NCI-H1105 treated with DMSO at 0.1 percent for 48 hours (cell line): ENCODE results near the gene FBF1.

Experiments
- DNase-seq: peaks from one replicate; lab custom pipeline; 2025; lab: John Stamatoyannopoulos, UW

The FBF1 gene

DNA sequence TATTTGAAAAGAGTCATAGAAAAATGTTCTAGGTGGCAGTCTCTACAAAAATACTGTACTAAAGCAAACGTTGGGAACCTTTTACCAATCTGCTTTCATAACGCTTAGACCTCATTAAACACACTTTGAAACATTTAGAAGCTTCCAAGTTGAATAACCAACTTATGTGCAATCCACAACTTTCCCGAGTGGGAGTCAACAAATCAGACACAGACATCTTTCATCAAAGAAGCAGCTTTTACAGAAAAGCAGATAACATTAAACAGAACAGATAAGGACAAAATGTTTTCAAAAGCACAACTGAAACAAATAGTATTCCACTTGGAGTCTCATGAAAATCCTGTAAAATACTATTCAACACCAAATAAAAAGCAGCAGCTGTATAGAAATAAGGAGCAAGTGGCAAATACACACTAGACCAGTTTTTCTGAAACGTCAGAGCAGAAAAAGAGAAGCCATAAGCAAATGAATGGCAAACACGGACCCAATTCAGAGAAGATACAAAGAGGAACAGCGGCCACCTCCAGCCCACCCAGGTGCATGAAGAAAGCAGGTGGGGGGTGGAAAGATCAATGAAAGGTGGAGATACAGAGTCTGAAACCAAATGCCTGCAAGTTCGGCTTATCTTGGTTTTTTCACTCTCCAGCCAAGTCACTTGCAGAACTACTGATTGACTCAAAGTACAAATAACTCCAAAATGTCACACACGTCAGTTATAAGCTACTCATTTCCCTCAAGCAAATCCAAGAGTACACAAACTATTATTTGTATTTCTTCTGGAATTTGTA lies 18.4 kb upstream of the FBF1 start:
- DNase-seq: no peak

DNA sequence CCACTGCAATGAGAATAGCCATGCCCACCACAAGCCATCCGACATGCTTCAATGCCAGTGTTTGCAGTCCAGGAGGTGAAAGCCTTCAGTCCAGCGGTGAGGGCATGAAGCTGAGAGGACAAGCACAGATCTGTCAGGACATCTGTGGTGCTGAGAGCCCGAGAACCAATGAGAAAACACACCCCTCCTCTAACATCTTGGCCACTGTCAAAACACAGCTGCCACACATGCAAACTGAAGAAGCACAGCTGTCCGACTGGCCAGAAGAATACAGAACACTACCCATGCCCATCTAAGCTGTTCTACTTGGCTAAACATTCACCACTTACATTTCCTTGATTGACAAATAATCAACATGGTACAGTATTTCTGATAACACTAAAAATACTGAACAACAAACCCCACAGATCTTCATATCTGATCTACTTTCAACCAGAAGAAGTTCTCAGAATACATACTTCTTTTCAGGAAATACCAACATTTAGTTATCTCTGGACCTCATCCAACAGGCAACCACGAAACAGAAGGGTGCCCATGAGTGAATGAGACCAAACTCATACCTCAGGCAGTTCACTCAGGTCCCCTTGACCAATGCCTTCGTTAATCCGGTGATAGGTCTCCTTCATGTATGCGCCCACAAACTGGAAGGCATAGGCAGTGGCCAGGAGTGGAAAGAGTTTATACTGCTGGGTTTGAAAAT lies 10.2 kb upstream of the FBF1 start:
- no peak for DNase-seq

DNA sequence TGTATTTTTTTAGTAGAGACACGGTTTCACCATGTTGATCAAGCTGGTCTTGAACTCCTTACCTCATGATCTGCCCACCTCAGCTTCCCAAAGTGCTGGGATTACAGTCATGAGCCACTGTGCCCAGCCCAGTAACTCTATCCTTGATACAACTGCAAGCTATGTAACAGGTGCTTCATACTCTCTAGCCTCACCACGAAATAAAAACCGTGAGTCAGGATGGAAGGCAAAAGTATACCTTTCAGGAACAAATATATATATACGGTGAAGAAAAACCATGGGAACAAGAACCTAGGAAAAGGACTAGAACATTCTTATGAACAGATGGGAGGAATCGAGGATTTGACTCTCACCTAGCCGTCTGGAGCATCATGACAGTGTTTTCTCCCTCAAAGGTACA lies 9.6 kb upstream of the FBF1 start:
- no peak for DNase-seq

DNA sequence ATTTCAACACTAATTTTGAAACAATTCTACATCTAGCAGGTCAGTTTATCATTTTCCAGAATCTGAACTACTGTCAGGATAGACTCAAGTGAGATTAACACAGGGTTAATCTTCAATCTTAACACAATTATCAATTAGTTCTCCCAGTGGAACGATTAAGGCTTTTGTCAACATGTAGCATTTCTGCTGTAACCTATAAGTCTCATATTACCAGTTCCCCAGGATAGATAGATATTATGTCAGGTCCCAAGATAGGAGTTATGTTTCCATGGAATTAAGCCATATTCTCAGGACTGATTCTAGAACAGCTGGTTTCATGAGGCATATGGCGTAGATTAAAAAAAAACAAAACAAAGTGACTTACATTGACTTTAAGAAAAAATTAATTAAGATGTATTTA lies 4.4 kb upstream of the FBF1 start:
- DNase-seq: no peak

DNA sequence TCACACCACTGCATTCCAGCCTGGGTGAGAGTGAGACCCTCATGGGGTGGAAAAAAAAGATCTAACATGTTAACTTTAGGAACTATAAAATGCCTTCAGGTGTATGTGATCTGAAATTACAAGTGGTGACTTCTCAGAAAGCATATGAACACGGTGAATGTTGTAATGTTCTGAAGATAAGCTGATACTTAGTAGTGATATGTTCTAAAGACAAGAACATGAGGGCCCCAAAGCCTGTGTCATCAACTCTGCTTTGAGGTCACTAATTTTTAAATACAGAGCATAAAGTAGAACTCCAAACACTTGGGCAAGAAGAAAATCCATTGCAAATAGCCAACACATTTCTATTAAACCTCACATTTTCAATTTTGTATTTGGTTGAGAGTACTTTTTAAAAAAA lies 2.6 kb upstream of the FBF1 start:
- DNase-seq: no peak

DNA sequence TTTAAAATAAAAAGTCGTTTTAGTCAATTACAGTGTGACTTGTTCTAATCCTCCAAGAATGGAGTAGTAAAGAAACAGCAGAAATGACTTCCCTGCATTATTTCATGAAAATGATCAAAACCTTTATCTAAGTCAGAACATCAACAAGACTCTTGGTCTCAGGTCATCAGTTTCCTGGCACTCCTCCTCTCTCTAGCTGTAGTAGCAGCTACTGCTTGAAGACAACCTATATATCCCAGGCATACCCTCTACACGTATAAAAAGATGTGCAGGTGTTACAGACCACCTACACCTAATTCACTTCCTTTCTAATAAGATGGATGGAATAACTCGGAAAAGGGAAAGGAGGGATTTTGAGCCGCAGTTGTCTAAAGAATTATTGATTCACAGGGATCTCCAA lies 1.6 kb upstream of the FBF1 start:
- no peak for DNase-seq

DNA sequence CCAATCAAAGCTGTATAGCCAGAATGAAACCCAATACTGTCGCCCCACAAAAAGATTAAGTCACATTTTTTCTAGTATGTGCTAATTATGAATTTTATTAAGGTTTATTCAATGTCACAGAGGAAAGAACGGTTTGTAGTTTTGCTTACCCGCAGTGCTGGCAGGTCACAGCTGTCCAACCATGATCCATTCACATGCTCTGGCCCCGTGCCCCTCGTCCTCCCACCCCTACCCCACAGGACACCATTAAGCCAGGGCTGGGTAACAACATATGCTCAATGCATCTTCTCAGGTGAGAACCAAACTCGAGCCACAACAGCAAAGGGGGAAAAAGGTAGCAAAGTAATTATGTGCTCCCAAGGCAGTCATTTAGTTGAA lies 589 bp upstream of the FBF1 start:
- DNase-seq: no peak

DNA sequence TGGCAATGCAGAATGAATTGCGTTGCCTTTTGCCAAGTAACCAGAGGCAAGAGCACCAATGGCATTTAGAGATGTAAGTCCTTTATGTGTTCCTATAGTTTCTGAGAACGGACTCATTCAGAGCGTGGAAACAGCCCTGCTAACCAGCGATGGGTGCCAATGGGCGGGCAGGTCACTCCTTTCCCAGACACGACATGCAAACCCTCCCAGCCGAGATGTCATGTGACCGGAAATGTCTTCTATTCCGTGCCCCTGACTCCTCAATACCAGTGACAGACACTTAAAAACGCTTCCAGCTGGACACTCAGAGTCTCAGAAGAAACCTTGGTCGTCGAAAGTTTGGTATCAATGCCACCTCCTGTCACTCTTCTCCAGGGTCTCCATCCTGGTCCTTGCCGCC lies 3.2 kb downstream of the FBF1 start:
- no peak for DNase-seq

DNA sequence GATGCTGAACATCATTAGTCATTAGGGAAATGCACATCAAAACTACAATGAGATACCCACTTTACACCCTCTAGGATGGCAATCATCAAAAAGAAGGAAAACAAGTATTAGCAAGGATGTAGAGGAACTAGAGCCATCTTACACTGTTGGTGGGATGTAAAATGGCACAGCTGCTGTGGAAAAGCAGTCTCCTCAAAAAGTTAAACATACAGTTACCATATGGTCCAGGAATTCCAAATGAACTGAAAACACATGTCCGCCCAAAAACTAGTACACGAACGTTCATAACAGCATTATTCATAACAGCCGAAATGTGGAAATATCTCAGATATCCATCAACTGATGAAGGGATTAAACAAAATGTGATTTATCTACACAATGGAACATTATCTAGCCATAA lies 7.0 kb downstream of the FBF1 start:
- no peak for DNase-seq

DNA sequence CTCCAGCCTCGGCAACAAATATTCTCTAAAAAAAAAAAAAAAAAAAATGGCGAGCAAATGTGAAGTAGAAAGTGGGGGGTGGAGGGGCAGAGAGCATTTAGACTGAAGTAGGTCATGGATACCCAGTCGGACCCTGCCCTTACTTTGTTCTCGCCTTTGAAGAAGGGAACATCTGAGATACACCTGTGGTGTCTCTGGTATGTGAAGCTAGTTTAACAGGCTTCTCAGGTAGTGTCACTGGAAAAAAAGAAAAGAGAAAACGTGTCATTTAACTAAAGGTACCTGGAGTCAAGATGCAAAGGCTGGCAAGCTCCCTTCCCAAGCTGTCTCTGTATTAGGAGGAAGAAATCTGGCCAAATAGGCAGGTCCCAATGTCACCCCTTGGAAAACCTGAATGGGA lies 8.0 kb downstream of the FBF1 start:
- DNase-seq: no peak

DNA sequence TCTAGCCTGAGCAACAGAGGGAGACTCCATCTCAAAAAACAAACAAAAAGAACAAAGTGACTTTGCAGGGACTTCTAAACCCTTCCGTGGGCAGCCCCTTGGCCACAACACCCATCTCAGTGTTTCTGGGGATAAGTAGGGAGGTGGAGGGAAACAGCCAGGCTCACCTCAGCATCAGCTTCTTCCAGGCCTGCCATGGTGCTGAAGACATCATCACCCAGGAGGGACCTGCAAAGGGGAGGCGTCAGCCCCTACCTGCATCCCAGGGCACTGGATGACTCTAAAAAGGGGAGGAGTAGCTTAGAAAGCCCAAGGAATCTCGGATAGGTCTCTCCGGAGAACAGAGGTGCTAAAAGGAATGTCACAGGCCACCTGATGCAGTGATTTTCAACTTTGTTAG lies 9.8 kb downstream of the FBF1 start:
- DNase-seq: no peak

DNA sequence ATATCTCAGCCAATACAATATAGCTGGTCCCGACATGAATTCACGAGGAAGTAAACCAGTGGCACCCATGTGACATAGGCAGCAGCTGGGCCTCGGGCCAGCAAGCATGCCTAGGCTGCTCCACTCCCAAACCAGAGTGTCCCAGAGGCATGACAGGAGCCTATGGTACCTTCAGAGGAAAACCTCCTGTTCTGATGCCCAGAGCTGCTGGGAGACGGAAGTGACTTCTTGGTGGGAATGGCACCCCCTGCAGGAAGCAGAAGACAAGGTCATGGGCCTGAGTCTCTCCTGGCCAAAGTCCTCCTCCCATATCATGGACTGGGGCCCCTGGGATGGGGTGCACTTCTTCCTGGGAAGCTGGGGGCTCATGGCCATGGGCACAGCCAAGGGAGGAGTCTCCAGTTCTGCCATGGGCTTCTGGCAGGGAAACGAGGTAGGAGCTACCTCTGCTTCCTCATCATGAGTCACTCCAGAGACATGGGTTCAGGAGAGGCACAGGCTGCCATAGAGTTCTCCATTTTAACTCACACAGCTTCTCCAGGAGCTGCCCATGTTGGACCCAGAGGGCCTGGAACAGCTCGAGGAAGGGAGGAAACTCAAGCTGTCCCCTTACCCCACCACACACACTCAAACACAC lies 13.4 kb downstream of the FBF1 start:
- no peak for DNase-seq

DNA sequence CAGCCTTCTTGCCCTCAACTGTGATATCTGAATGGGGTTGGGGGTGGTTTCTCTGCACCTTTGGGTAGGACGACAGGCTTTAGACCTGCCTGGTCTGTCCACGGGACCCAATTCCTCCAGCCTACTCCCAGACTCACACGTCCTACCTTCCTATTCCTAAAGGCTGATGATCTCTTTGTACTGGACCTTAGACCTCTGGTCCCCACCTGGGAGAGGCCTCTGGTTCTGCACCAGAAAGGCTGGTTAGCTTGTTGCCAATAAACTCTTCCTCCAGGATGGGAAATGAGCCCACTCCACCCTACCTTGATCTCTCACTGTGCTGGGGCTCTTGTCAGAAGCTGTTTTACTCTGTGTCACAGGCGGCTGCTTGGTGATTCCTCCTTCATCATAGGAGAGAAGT lies 14.4 kb downstream of the FBF1 start:
- DNase-seq: no peak

DNA sequence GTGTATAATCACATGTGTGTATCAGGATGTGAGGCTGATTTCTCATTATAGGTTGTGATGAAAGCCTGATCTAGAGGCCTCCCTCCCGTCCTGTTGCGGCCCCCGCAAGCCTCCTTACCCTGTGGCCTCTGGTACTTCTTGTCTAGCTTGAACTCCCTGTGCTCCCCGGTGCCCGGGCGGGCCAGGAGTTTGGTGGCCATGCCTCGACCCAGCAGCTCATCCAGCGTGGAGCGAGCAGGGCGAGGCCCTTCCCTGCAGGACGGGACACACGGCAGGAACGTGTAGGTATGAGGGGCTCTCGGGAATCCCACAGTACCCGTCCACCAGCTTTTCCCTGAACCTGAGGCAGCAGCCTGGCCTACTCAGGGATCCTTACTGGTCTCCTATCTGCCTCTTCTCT lies 14.9 kb downstream of the FBF1 start:
- DNase-seq: no peak

DNA sequence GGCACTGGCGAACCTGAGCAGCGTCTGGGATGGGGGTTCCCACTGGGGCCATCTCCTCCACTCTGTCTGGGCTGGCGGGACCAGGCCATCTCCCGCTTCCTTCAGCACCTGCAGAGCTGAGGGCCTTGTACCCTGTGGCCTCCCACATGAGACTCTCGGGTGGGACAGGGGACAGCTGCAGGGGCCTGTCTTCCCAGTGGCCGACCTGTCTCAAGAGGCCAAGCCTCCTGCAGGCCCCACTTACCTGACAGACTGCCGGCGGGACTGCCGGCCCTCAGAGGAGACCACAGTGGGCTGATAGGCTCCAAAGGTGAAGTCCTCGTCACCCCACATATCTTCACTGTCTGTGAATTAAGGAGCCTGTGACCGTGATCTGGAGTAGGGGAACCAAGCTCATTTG lies 15.7 kb downstream of the FBF1 start:
- DNase-seq: no peak

DNA sequence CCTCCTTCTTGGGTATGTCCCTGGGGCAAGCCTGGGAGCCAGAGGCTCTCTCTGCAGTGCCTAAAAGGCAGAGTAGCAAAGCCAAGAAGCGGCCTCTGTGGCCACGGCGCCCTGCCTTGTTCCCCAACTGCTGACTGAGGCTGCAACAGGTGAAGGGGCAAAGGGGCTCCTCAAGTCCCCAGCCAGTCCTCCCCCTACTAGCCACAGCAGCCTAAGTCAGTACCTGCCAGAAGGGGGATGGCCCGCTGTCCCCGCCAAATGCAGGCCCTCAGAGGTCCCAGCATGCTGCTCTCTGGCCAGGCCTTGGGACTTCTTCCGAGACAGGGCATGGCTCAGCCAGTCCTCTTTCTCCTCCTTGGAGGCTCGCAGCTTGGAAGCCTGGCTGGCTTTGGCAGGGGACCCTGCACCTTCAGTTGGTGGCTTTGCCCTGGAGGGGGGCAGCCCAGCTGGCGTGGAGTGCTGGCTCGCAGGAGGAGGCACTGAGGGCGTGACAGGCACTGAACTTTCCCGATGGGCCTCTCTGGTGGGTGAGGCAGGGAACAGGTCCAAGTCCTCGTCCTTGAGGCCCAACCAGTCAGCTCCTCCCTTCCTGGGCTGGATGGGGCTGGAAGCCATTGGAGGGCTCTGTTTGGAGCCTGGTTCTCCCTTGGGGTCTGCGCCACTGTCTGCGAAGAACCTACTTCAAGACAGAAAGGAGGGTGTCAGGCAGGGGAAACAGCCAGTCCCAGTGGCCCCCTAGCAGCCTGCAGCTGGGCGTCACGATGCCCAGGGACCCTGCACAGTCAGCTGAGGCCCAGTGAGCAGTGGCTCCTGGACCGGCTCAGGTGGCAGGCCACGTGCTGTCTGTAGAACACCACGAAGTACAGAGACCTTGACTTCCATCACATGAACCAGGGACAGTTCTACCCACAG lies 17.6 kb downstream of the FBF1 start:
- DNase-seq: no peak

DNA sequence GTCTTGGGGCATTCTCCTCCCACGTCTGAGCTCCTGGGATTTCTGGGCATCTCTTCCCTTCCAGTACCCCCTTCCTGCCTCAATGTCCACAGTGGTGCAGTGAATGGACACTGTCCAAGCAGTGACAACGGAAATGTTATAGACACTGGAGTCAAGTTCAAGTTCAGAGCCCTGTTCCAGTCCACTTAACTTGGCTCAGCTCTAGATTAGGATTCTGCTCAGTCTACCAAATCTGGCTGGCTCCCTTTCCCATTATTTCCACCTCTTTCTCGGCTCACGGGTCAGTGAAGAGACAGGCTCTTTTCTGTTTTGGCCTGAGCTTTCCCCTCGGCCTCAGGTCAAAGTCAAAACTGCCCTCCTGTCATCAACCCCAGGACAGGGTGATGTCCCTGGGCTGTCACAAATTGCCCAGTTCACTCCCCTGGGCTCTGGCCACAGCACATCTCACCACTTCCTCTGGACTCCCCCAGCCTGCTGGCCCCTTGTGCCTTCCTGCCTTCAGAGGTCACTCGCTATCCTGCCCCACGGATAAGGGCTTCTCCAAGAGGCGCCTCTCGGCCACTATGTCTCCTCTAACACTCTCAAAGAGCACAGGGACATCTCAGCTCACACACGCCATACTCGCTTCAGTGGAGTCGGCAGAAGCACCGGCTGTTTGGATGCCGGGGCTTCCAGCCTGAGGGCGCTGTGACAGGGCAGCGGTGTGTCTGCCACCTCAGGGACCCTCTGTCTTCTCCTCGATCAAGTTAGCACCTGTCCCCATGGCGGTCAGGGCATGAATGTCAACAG lies 18.5 kb downstream of the FBF1 start:
- no peak for DNase-seq

DNA sequence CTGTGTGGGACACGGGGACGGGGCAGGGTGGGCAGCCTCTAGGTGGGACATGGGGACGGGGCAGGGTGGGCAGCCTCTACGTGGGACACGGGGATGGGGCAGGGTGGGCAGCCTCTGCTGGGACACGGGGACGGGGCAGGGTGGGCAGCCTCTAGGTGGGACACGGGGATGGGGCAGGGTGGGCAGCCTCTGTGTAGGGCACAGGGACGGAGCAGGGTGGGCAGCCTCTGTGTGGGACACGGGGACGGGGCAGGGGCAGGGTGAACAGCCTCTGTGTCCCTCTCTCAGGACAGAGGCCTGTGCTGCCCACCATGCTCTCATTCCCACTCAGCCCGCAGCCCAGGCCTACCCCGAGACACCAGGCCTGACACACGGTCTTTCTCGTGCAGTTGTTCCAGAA lies 19.2 kb downstream of the FBF1 start:
- no peak for DNase-seq

DNA sequence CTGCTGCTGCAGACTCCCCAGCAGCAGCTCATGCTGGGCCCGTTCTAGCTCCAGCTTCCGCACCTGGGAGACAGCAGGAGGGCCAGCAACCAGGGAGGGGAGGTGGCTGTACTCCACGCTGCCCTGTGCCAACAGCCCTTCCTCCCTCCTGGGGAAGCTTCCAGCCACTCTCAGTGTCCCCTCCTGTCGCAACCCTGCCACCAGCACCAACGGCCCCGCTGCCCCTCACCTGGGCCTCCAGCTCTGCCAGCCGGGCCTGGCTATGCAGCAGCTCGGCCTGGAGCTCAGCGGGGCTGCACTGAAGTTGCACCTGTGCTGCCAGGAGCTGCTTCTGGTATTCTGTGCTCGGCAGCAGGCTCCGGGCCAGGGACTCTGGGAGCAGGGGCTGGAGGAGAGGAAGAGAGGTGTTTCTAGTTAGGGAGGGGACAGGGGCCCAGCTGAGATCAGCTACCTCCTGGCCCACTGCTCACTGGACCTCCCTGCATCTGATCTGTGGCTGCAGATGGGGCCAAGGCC lies 20.7 kb downstream of the FBF1 start:
- no peak for DNase-seq

DNA sequence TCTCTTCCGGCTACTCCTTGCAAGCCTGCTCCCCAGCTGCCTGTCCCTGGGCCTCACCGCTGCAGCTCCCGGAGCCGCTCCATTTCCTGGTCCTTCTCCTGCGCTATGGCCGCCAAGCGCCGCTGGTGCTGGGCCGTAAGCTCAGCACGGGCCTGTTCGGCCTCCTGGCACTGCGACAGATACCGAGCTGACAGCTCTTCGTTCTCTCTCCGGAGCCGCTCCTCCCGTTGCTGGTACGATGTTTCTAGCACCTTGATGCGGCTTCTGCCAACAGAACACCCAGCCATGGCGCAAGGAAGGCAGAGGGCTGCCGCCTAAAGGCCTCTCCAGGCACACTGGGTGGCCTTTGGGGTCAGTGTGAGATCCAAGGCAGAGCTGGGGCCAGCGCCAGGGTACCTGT lies 21.2 kb downstream of the FBF1 start:
- DNase-seq: no peak

DNA sequence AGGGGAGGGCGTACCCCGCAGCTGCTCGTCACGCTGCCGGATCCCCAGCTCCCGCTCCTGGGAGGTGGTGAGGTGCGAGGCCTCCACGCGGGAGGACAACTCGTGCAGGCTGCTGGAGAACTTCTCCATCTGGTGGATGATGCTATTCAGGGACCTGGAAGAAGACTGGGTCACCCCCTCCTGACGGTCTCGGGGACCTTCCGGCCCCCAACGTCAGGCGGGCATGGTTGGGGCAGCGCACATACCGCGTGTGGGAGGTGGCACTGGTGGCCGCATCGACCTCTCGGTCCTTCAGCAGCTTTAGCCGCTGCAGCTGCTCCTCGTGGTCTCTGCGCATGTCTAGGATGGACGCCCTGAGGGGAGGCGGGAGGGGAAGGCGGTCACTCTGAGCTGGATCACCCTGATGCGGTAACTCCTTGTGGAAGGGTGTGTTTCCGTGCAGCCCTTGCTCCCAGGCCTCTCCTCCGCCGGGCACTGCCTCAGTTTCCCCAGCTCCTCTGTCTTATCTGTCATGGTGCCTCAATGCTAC lies 22.9 kb downstream of the FBF1 start:
- no peak for DNase-seq
